CD4-positive, alpha-beta T cell treated with Interleukin-4 for 1 hour (primary cell): ENCODE measurements around the gene GINS2.
A peak's percentile ranks its signal among the peaks of the same experiment; 100 is the strongest.

Experiments
- DNase-seq, 2 donors: peaks; one replicate each; pipeline ENCODE4 v3.0.0-alpha.2; 2020 to 2022

Gene GINS2

GRCh38 chr16:85688586-85689284 is at the start of gene GINS2:
Gene GINS2 (minus strand): TSS chr16:85688954. CDS start chr16:85688898, 56 bp downstream.
- peak; percentile 93 to 94 for DNase-seq

GRCh38 chr16:85736921-85737320 is 48.2 kb upstream of the GINS2 start:
- no peak for DNase-seq

GRCh38 chr16:85735946-85736345 is 47.2 kb upstream of the GINS2 start:
- DNase-seq, result no peak

- peak; percentile 47 to 54 for DNase-seq
These were observed 46.5 kb upstream of the GINS2 start for GRCh38 chr16:85735225-85735635.

GRCh38 chr16:85734311-85735017 is 45.7 kb upstream of the GINS2 start:
- no peak for DNase-seq

GRCh38 chr16:85733839-85734170 is 45.1 kb upstream of the GINS2 start:
- DNase-seq, result peak in 1 of 2 donors; percentile 38

GRCh38 chr16:85733155-85733838 is 44.5 kb upstream of the GINS2 start:
- peak in 1 of 2 donors; percentile 44 for DNase-seq

- no peak for DNase-seq
These were observed 42.4 kb upstream of the GINS2 start for GRCh38 chr16:85731179-85731578.

GRCh38 chr16:85730186-85730465 is 41.4 kb upstream of the GINS2 start:
- no peak for DNase-seq

GRCh38 chr16:85729452-85730185 is 40.9 kb upstream of the GINS2 start:
- DNase-seq, result no peak

GRCh38 chr16:85728879-85729278 is 40.1 kb upstream of the GINS2 start:
- no peak for DNase-seq

GRCh38 chr16:85724936-85725335 is 36.2 kb upstream of the GINS2 start:
- no peak for DNase-seq

- no peak for DNase-seq
These were observed 35.5 kb upstream of the GINS2 start for GRCh38 chr16:85724126-85724879.

GRCh38 chr16:85722128-85722893 is 33.6 kb upstream of the GINS2 start:
- DNase-seq, result no peak

GRCh38 chr16:85720302-85720637 is 31.5 kb upstream of the GINS2 start:
- no peak for DNase-seq

- no peak for DNase-seq
These were observed 31.0 kb upstream of the GINS2 start for GRCh38 chr16:85719605-85720301.

- DNase-seq, result no peak
These were observed 29.9 kb upstream of the GINS2 start for GRCh38 chr16:85718682-85719081.

- DNase-seq, result no peak
These were observed 29.4 kb upstream of the GINS2 start for GRCh38 chr16:85718153-85718477.

- DNase-seq, result peak; percentile 46 to 59
These were observed 28.8 kb upstream of the GINS2 start for GRCh38 chr16:85717393-85718152.

GRCh38 chr16:85716680-85717038 is 27.9 kb upstream of the GINS2 start:
- no peak for DNase-seq
